Coronary artery (tissue), 2 donors: ENCODE results near the gene CLEC4C.

ENCODE experiments used
- DNase-seq: peaks from one replicate; pipeline ENCODE4 v3.0.0-alpha.2; 2017; ENCODE audit warnings: low spot score
- H3K27ac ChIP-seq, 2 donors: fragments of 200-600 bp; sonication (generic); one replicate each; pipeline ENCODE4 v1.5.1; 2016 to 2019
- H3K4me3 ChIP-seq: fragments of 200-600 bp; sonication (generic); 2 replicates; pipeline ENCODE4 v1.5.1; 2016; ENCODE audit warnings: mild to moderate bottlenecking, moderate library complexity
- CTCF ChIP-seq: fragments of 200-600 bp; sonication (generic); IDR thresholded peaks from one replicate; pipeline ENCODE4 v1.5.1; 2019; ENCODE audit warnings: antibody characterized with exemption

Gene CLEC4C

GRCh38 chr12:7719946-7720730, 27.0 kb downstream of the CLEC4C start:
- DNase-seq = no peak
- no peak for TF ChIP-seq CTCF
- H3K27ac ChIP-seq = no peak overlapping the region
- H3K4me3 ChIP-seq = no peak overlapping the region

GRCh38 chr12:7716381-7716780, 30.8 kb downstream of the CLEC4C start:
- Histone ChIP-seq H3K27ac (no peak overlapping the region), H3K4me3 (no peak overlapping the region)
- DNase-seq = no peak
- no peak for TF ChIP-seq CTCF

GRCh38 chr12:7712841-7713442, 34.2 kb downstream of the CLEC4C start:
- no peak overlapping the region for H3K4me3 ChIP-seq
- DNase-seq = no peak
- H3K27ac ChIP-seq = no peak overlapping the region
- TF ChIP-seq CTCF = no peak

- DNase-seq = no peak
- Histone ChIP-seq H3K27ac (no peak within 1 kb of the TSS), H3K4me3 (no peak within 1 kb of the TSS)
- no peak for TF ChIP-seq CTCF
These were observed 36.0 kb downstream of the CLEC4C start, which contains the start of gene DPPA3 for GRCh38 chr12:7711133-7711532. DPPA3 (plus strand) TSS chr12:7711433; CDS start chr12:7711571, 138 bp downstream.

- no peak overlapping the region for H3K27ac ChIP-seq
- no peak for DNase-seq
- TF ChIP-seq CTCF = no peak
- H3K4me3 ChIP-seq = no peak overlapping the region
These were observed 37.1 kb downstream of the CLEC4C start for GRCh38 chr12:7709969-7710675.

GRCh38 chr12:7705846-7706245, 41.3 kb downstream of the CLEC4C start:
- no peak overlapping the region for H3K27ac ChIP-seq
- H3K4me3 ChIP-seq = no peak overlapping the region
- DNase-seq = no peak
- TF ChIP-seq CTCF = no peak
